ENCODE results near the gene DROSHA. TPM values are rescaled to one million over a fixed set of nuclear protein-coding genes. Genes with fewer than 3 reads are reported as not detected.

DROSHA gene
- total RNA-seq, 2 experiments from 2014 or later = 72.5 to 74.3 TPM

Other genes starting within 250 kb of the DROSHA start
- gene C5orf22, start 208 bp upstream of the DROSHA start, total RNA-seq = 10 to 100 TPM; 28.8 to 29.5 TPM
- gene PDZD2, start 107.0 kb upstream of the DROSHA start, total RNA-seq = under 1 TPM in 1 of 2 experiments, not detected in 1; 0.42 TPM

Data from activated naive CD8-positive, alpha-beta T cell treated with anti-CD3 and anti-CD28 coated beads for 36 hours (primary cell).